SU-DHL-6 (cell line): ENCODE measurements around the gene ELK4.

Experiments used
- H2AFZ ChIP-seq: fragments of 200-600 bp; sonication (generic); 2 replicates; pipeline ENCODE4 v1.6.1; 2014; ENCODE audit warnings: low read depth, mild to moderate bottlenecking, moderate library complexity, mixed read lengths, antibody characterized with exemption, low read length; ENCODE audit not compliant: severe bottlenecking
- H3F3A ChIP-seq: fragments of 200-600 bp; shearing (Covaris generic); 2 replicates; pipeline ENCODE4 v1.6.0; 2016; ENCODE audit warnings: antibody characterized with exemption, mild to moderate bottlenecking; ENCODE audit not compliant: insufficient read depth
- H3K27ac ChIP-seq: fragments of 200-600 bp; sonication (generic); 2 replicates; pipeline ENCODE4 v1.5.1; 2016; ENCODE audit warnings: low read depth, mild to moderate bottlenecking, low read length, moderate library complexity, mixed read lengths
- H3K27me3 ChIP-seq: fragments of 200-600 bp; sonication (generic), shearing (Covaris generic); 2 replicates; pipeline ENCODE4 v1.6.0; 2014; ENCODE audit warnings: mild to moderate bottlenecking, low read length
- H3K36me3 ChIP-seq: fragments of 200-600 bp; sonication (generic); 2 replicates; pipeline ENCODE4 v1.6.1; 2014; ENCODE audit warnings: mild to moderate bottlenecking, low read length, mixed read lengths
- H3K4me2 ChIP-seq: fragments of 300-600, 200-600 bp; shearing (Covaris generic), sonication (generic); 2 replicates; pipeline ENCODE4 v1.6.0; 2014; ENCODE audit warnings: low read length, low read depth, mild to moderate bottlenecking; ENCODE audit not compliant: poor library complexity, severe bottlenecking
- H3K4me3 ChIP-seq: fragments of 200-600 bp; sonication (generic); 2 replicates; pipeline ENCODE4 v1.5.1; 2014; ENCODE audit warnings: antibody characterized with exemption, low read length, mild to moderate bottlenecking, mixed read lengths; ENCODE audit not compliant: insufficient read depth, poor library complexity, severe bottlenecking
- H3K79me2 ChIP-seq: fragments of 200-600 bp; sonication (generic); 2 replicates; pipeline ENCODE4 v1.6.1; 2014; ENCODE audit warnings: mild to moderate bottlenecking, low read length, moderate library complexity; ENCODE audit not compliant: insufficient read depth
- H3K9ac ChIP-seq: fragments of 200-600 bp; sonication (generic); 2 replicates; pipeline ENCODE4 v1.7.0; 2014; ENCODE audit warnings: mild to moderate bottlenecking, low read length
- H3K9me2 ChIP-seq: fragments of 200-600 bp; sonication (generic); replicated peaks from 2 replicates; pipeline ENCODE4 v1.6.1; 2014; ENCODE audit warnings: low read length; ENCODE audit not compliant: insufficient read depth
- H3K9me3 ChIP-seq: fragments of 200-600 bp; sonication (generic); 2 replicates; pipeline ENCODE4 v1.6.1; 2014; ENCODE audit warnings: low read length, mixed read lengths; ENCODE audit not compliant: insufficient read depth
- H4K20me1 ChIP-seq: fragments of 200-600 bp; sonication (generic); 2 replicates; pipeline ENCODE4 v1.6.1; 2014; ENCODE audit warnings: low read depth, mild to moderate bottlenecking, antibody characterized with exemption, low read length, moderate library complexity, mixed read lengths
- CTCF ChIP-seq: fragments of 200-600 bp; sonication (generic); IDR thresholded peaks from one replicate; pipeline ENCODE4 v1.5.1; 2017; ENCODE audit warnings: antibody characterized with exemption, mild to moderate bottlenecking, low read length, moderate library complexity; ENCODE audit not compliant: insufficient read depth, poor library complexity, severe bottlenecking
- EZH2phosphoT487 ChIP-seq: fragments of 200-600 bp; sonication (generic), shearing (Covaris generic); conservative IDR thresholded peaks from 2 replicates; pipeline ENCODE4 v1.6.1; 2018; ENCODE audit warnings: mild to moderate bottlenecking, antibody characterized with exemption, low read length, moderate library complexity, mixed read lengths

Gene ELK4

GRCh38 chr1:205581321-205581980 is 50.4 kb downstream of the ELK4 start:
- Histone ChIP-seq H3K4me2 (no peak overlapping the region), H3K27ac (no peak overlapping the region), H3K4me3 (no peak overlapping the region), H3K9ac (no peak overlapping the region), H2AFZ (no peak overlapping the region), H3K36me3 (no peaks in the 10 kb centered on the region), H3K27me3 (no peaks in the 10 kb centered on the region), H3K79me2 (no peaks in the 10 kb centered on the region), H3F3A (no peaks in the 10 kb centered on the region), H3K9me2 (no peaks in the 10 kb centered on the region), H3K9me3 (no peaks in the 10 kb centered on the region), H4K20me1 (no peaks in the 10 kb centered on the region)
- TF ChIP-seq EZH2phosphoT487 (no peak), CTCF (no peak)

GRCh38 chr1:205580923-205581180 is 51.0 kb downstream of the ELK4 start:
- H3K9me3 ChIP-seq = no peaks in the 10 kb centered on the region
- TF ChIP-seq CTCF = no peak
- TF ChIP-seq EZH2phosphoT487 = no peak
- no peaks in the 10 kb centered on the region for H3K9me2 ChIP-seq
- H3K4me3 ChIP-seq = no peak overlapping the region
- no peak overlapping the region for H3K4me2 ChIP-seq
- no peaks in the 10 kb centered on the region for H3K79me2 ChIP-seq
- H3K27me3 ChIP-seq = no peaks in the 10 kb centered on the region
- H2AFZ ChIP-seq = no peak overlapping the region
- H3F3A ChIP-seq = no peaks in the 10 kb centered on the region
- H3K36me3 ChIP-seq = no peaks in the 10 kb centered on the region
- no peak overlapping the region for H3K27ac ChIP-seq
- H4K20me1 ChIP-seq = no peaks in the 10 kb centered on the region
- H3K9ac ChIP-seq = no peak overlapping the region

- no peak overlapping the region for H3K27ac ChIP-seq
- no peaks in the 10 kb centered on the region for H3K27me3 ChIP-seq
- H3K36me3 ChIP-seq = no peaks in the 10 kb centered on the region
- H3K4me3 ChIP-seq = no peak overlapping the region
- H3K9me3 ChIP-seq = no peaks in the 10 kb centered on the region
- no peak overlapping the region for H3K4me2 ChIP-seq
- no peak overlapping the region for H3K9ac ChIP-seq
- no peaks in the 10 kb centered on the region for H3F3A ChIP-seq
- no peaks in the 10 kb centered on the region for H4K20me1 ChIP-seq
- no peaks in the 10 kb centered on the region for H3K9me2 ChIP-seq
- no peak overlapping the region for H2AFZ ChIP-seq
- TF ChIP-seq CTCF (no peak), EZH2phosphoT487 (no peak)
- no peaks in the 10 kb centered on the region for H3K79me2 ChIP-seq
Measured at GRCh38 chr1:205580140-205580922, 51.5 kb downstream of the ELK4 start.
